ENCODE results near the gene LCN6.
A peak's percentile ranks its signal among the peaks of the same experiment; 100 is the strongest.
"Not testable (repeated sequence)": the region's sequence is repeated elsewhere in the genome, so short reads cannot be mapped to it uniquely, and the experiment has no call there.

LCN6 gene

GRCh38 chr9:136707849-136708517, 40.3 kb downstream of the LCN6 start:
- TF ChIP-seq, protein P1, sequence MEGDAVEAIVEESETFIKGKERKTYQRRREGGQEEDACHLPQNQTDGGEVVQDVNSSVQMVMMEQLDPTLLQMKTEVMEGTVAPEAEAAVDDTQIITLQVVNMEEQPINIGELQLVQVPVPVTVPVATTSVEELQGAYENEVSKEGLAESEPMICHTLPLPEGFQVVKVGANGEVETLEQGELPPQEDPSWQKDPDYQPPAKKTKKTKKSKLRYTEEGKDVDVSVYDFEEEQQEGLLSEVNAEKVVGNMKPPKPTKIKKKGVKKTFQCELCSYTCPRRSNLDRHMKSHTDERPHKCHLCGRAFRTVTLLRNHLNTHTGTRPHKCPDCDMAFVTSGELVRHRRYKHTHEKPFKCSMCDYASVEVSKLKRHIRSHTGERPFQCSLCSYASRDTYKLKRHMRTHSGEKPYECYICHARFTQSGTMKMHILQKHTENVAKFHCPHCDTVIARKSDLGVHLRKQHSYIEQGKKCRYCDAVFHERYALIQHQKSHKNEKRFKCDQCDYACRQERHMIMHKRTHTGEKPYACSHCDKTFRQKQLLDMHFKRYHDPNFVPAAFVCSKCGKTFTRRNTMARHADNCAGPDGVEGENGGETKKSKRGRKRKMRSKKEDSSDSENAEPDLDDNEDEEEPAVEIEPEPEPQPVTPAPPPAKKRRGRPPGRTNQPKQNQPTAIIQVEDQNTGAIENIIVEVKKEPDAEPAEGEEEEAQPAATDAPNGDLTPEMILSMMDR (IDR thresholded peaks at IDR 0.05; ENCODE audit: extremely low read depth, insufficient read depth, missing control alignments), result no peak
- DNase-seq (ENCODE audit: low spot score), result no peak
- in situ Hi-C loops (cut with MboI; ENCODE audit: low pct_unique_long_range_greater_than_20kb, low sequenced_read_pairs, unreplicated experiment), result no loop called here

DNA sequence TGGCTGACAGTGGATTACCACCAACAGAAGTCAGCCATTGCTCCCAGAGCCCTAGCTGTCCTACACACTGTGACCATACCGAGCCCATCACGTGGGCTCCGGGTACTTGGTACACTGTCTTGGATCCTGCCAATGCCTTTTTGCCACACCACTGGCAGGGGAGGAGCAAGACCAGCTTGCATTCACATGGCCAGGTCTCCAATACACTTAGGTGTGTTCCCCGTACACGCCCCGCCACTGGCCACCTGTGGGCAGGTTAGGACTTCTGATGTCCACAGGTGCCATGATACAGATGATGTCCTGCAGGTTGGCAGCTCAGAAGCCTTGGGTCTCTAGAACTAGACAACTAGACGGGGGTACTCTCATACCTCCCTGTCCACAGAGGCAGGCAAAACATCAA, 41.3 kb downstream of the LCN6 start:
- TF ChIP-seq, protein P1 (IDR thresholded peaks at IDR 0.05; ENCODE audit: extremely low read depth, insufficient read depth, missing control alignments), result no peak
- DNase-seq (ENCODE audit: low spot score), result no peak
- in situ Hi-C loops (cut with MboI; ENCODE audit: low pct_unique_long_range_greater_than_20kb, low sequenced_read_pairs, unreplicated experiment), result no loop called here

GRCh38 chr9:136705564-136705963, 42.8 kb downstream of the LCN6 start:
- no peak for DNase-seq (ENCODE audit: low spot score)
- TF ChIP-seq, protein P1 (IDR thresholded peaks at IDR 0.05; ENCODE audit: extremely low read depth, insufficient read depth, missing control alignments), result no peak
- in situ Hi-C loops (cut with MboI; ENCODE audit: low pct_unique_long_range_greater_than_20kb, low sequenced_read_pairs, unreplicated experiment), result no loop called here

DNA sequence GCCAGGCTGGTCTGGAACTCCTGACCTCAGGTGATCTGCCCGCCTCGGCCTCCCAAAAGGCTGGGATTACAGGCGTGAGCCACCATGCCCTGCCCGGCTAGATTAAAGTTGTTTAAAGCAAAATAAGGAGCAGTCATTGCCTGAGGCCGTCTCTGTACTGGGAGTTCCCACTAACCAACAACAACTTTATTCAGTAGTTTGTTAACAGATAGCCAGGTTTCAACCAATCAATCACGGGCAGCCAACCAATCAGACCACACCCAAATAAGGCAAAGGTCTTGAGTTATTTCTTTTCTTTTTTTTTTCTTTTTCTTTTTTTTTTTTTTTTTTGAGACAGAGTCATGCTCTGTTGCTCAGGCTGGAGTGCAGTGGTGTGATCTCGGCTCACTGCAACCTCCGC, 43.6 kb downstream of the LCN6 start:
- DNase-seq (ENCODE audit: low spot score); in situ Hi-C loops (cut with MboI; ENCODE audit: low pct_unique_long_range_greater_than_20kb, low sequenced_read_pairs, unreplicated experiment): not testable (repeated sequence)

- in situ Hi-C loops (cut with MboI; ENCODE audit: low pct_unique_long_range_greater_than_20kb, low sequenced_read_pairs, unreplicated experiment), result no loop called here
- TF ChIP-seq, protein P1 (IDR thresholded peaks at IDR 0.05; ENCODE audit: extremely low read depth, insufficient read depth, missing control alignments), result no peak
- DNase-seq (ENCODE audit: low spot score), result no peak
Measured at GRCh38 chr9:136703276-136703860, 45.0 kb downstream of the LCN6 start.

GRCh38 chr9:136701668-136702053, 46.7 kb downstream of the LCN6 start:
- in situ Hi-C loops (cut with MboI; ENCODE audit: low pct_unique_long_range_greater_than_20kb, low sequenced_read_pairs, unreplicated experiment), result no loop called here
- no peak for DNase-seq (ENCODE audit: low spot score)
- TF ChIP-seq, protein P1 (IDR thresholded peaks at IDR 0.05; ENCODE audit: extremely low read depth, insufficient read depth, missing control alignments), result no peak

DNA sequence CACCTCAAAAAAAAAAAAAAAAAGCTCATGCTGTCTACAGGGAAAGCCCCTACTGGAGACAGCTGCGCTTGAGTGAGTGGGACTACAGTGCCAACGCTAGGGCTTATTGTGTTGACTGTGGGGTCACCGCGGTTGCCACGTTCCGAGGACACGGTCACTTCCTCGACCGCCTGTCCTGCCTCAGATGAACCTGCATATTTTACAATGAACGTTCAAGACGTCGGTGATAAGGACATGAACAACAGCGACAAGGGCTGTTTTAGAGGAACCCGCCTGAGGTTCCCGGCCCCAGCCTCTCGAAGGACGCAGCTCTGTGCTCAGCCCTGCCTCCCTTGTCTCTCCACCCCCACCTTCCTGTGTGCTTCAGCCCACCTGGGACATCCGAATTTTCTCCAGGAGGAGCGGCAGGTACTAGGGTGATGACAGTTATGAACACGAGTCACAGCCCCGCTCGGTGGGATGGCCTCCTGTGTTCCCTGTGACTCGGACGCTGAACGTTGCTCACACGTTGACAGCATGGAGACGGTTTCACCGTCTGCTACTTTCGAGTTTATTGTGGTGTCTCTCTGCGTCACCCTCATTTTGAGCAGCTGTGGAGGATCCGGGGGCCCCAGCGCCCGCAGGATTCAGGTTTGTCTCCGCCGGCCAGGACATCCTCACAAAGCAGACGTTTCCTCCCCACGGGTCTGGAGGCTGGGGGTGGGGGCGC, 47.2 kb downstream of the LCN6 start:
- TF ChIP-seq, protein P1 (IDR thresholded peaks at IDR 0.05; ENCODE audit: extremely low read depth, insufficient read depth, missing control alignments), result no peak
- in situ Hi-C loops (cut with MboI; ENCODE audit: low pct_unique_long_range_greater_than_20kb, low sequenced_read_pairs, unreplicated experiment), result no loop called here
- peak; percentile 84 for DNase-seq (ENCODE audit: low spot score)
